MM.1S (cell line): ENCODE data around the gene DDX28.

Experiments
- CTCF ChIP-seq: fragments of 300-600 bp; sonication (generic); IDR thresholded peaks from 2 replicates; pipeline ENCODE4 v1.5.1; 2016; ENCODE audit warnings: antibody characterized with exemption, low read length, mixed read lengths
- EZH2 ChIP-seq: fragments of 300-600 bp; sonication (generic); optimal IDR thresholded peaks from 2 replicates; pipeline ENCODE3; 2017; ENCODE audit warnings: low read depth, mild to moderate bottlenecking, antibody characterized with exemption, low read length, mixed read lengths

- TF ChIP-seq EZH2 = no peak
- no peak for TF ChIP-seq CTCF
Measured at GRCh38 chr16:68049449-68049848, 26.4 kb upstream of the DDX28 start.
